Urinary bladder (tissue), 4 donors: ENCODE results near the gene UBE2G2. TPM values are rescaled to one million over a fixed set of nuclear protein-coding genes. Genes with fewer than 3 reads are reported as not detected.

Experiments used
- DNase-seq: peaks from one replicate; pipeline ENCODE4 v3.0.0-alpha.2; 2015; ENCODE audit errors: extremely low spot score
- H3K27ac ChIP-seq: one replicate; pipeline ENCODE4 v1.5.1; 2013; ENCODE audit warnings: low read depth, mild to moderate bottlenecking, moderate library complexity
- H3K36me3 ChIP-seq: one replicate; pipeline ENCODE4 v1.6.1; 2013; ENCODE audit warnings: mild to moderate bottlenecking, moderate library complexity; ENCODE audit not compliant: insufficient read depth
- H3K4me1 ChIP-seq: one replicate; pipeline ENCODE4 v1.6.1; 2013; ENCODE audit warnings: mild to moderate bottlenecking, moderate library complexity; ENCODE audit not compliant: insufficient read depth
- H3K4me3 ChIP-seq: one replicate; pipeline ENCODE4 v1.5.1; 2013; ENCODE audit warnings: low read depth, low read length
- WGBS: extraction: QIAGEN DNeasy Blood & Tissue Kit; methylation state at CpG from one replicate; pipeline ENCODE4 v1.1.7; 2013; 5-methylcytosine and 5-hydroxymethylcytosine counted together
- polyA plus RNA-seq: library from polyadenylated mRNA; stranded (reverse); fragments of 200-250 nt; gene quantifications from one replicate; pipeline ENCODE4 v1.2.3, GENCODE V29; 2013
- total RNA-seq: library from RNA; depleted of rRNA; stranded (reverse); fragments of >200 nt; gene quantifications from one replicate; pipeline ENCODE4 v1.2.3, GENCODE V29; 2014
- donor health status: healthy with polysubstance abuse.
- donor health status: healthy.

Gene UBE2G2
- total and polyA plus RNA-seq, 2 donors = 65.4 to 75.9 TPM

DNA sequence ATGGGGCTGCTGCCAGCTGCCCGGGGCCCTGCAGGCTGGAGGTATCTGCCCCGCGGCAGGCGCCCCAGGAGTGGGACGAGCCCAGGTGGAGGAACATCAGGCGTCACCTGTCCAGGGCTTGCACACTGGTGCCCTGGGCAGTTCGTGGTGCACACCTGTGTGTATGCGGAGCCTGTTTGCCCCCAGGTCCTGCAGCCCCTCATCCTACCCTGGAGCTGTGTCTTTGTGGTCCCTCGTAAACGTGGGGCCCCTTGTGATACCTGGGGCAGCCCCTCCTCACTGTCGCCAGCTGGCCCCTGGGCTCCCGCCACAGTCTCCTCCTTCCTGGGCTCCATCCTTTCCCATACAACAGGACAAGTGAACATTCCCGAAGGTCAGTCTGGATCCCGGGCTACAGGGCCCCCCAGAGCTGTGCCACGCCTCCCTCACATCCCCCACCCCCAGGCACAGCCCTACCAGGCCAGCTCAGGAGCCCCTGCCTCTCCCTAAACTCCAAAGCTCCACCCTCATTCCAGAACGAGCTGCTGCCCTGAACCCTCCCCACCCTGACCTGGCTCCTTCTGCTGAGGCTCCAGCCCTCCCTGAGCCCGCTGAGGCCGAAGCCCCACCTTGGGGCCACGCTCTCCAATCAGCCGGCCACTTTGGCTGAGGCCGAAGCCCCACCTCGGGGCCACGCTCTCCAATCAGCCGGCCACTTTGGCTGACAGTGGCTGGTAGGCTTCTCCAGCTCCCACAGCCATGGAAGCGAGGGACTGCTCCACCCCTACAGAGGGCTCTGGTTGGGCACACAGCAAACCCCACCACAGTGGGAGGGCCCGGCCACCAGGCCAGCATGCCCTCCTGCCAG lies 42.6 kb downstream of the UBE2G2 start:
- no peak for DNase-seq
- 71% methylated on average over 26 of the region's 26 CpGs for WGBS
- Histone ChIP-seq H3K4me3 (no peak overlapping the region), H3K4me1 (no peaks in the 10 kb centered on the region), H3K27ac (no peak overlapping the region), H3K36me3 (no peaks in the 10 kb centered on the region)

DNA sequence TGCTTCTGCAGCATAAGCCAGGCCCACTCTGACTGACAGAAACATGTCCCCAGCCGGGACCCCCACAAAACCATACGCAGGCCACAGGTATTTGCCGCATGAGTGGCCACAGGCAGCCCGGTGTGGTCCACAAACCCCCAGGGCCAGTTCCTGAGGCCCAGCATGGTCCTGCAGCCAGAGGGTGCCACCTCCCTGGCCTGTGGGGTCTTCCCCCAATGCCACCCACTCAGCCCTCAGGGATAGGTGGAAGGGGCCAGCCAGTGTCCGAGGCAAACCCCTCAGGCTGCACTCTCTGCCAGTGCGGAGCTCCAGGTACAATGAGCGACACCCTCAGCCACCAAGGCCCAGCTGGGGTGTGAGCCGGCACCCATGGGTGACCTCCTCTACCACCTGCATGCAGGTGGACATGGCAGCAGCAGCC lies 43.5 kb downstream of the UBE2G2 start:
- Histone ChIP-seq H3K36me3 (no peaks in the 10 kb centered on the region), H3K27ac (no peak overlapping the region), H3K4me1 (no peaks in the 10 kb centered on the region), H3K4me3 (no peak overlapping the region)
- WGBS = 97% methylated on average over 8 of the region's 8 CpGs
- DNase-seq = no peak

GRCh38 chr21:44757731-44758130 lies 43.9 kb downstream of the UBE2G2 start:
- no peak overlapping the region for H3K27ac ChIP-seq
- 86% methylated on average over 6 of the region's 6 CpGs for WGBS
- H3K4me1 ChIP-seq = no peaks in the 10 kb centered on the region
- no peak for DNase-seq
- no peaks in the 10 kb centered on the region for H3K36me3 ChIP-seq
- no peak overlapping the region for H3K4me3 ChIP-seq

DNA sequence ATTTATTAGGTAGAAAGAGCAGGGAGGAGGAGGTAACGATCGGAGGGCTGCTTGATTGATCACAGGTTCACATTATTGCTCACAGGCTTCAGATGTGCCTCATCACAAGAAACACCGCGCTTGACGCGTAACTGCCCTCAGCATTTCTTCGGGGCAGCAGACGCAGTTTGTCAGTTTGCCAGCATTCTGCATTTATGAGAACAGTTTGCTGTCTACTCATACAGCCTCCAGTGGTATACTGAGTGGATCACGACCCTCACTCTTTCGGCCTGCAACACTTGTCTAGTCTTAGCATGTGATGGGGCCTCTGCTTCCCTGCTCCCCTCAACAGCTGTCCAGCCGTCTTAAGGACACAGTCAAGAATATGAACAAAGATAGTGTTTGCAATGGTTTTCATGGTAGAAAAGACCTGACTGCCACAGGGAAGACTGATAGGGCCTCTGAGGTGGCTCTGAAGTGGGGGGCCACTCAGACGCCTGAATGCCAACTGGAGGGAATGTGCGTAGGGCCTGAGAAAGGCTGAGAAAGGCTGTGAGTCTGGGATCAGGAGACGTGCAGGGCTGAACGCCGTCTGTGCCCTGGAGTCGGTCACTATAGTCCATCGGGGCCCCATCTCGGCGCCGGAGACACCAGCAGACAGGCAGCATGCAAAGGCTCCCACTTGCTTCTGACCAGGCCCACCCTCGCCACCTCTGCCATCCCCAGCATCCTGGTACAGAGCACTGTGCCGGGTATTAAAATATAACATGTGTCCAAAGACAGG lies 45.0 kb downstream of the UBE2G2 start:
- 84% methylated on average over 23 of the region's 23 CpGs for WGBS
- no peaks in the 10 kb centered on the region for H3K36me3 ChIP-seq
- no peaks in the 10 kb centered on the region for H3K4me1 ChIP-seq
- H3K27ac ChIP-seq = no peak overlapping the region
- no peak overlapping the region for H3K4me3 ChIP-seq
- DNase-seq = no peak

DNA sequence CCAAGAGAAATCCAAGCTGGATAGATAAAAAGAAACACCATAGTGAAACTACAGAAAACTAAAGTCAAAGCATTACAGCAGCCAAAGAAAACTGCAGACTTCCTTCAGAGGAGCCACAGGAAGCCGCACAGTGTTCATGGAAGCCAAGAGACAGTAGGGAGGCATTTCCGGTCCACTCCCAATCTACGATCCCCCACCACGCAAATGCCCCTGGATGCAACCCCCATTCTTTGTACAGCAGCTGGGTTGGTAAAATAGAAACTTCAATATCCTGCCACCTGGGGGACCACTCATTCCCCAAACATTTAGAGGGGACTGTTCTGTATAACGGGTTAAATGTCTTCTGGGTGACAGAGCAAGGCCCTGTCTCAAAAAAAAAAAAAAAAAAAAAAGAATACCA lies 46.4 kb downstream of the UBE2G2 start:
- H3K36me3 ChIP-seq = no peaks in the 10 kb centered on the region
- DNase-seq = no peak
- no peak overlapping the region for H3K27ac ChIP-seq
- H3K4me1 ChIP-seq = no peaks in the 10 kb centered on the region
- WGBS = 50% methylated on average over 5 of the region's 5 CpGs
- H3K4me3 ChIP-seq = no peak overlapping the region

DNA sequence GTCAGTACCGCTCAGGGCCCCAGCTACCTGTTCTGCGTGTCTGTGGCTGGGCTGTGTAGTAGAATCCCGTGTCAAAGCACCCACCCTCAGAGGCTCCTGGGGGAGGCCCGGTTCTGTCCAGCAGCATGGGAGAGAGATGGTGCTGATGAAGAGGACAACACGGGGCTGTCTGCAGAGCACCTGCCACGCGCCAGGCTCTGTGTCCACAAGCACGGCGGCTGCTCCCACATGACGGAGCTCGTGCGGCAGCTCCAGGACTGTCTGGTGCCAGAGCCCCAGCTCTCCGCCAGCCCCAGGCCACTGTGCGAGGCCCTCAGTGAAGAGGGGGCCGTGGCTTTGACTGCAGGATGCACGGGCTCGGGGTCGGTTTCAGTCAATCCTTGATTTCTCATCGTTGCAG lies 48.3 kb downstream of the UBE2G2 start:
- WGBS = 82% methylated on average over 19 of the region's 19 CpGs
- H3K4me1 ChIP-seq = no peaks in the 10 kb centered on the region
- no peak overlapping the region for H3K27ac ChIP-seq
- H3K36me3 ChIP-seq = no peaks in the 10 kb centered on the region
- H3K4me3 ChIP-seq = no peak overlapping the region
- no peak for DNase-seq

DNA sequence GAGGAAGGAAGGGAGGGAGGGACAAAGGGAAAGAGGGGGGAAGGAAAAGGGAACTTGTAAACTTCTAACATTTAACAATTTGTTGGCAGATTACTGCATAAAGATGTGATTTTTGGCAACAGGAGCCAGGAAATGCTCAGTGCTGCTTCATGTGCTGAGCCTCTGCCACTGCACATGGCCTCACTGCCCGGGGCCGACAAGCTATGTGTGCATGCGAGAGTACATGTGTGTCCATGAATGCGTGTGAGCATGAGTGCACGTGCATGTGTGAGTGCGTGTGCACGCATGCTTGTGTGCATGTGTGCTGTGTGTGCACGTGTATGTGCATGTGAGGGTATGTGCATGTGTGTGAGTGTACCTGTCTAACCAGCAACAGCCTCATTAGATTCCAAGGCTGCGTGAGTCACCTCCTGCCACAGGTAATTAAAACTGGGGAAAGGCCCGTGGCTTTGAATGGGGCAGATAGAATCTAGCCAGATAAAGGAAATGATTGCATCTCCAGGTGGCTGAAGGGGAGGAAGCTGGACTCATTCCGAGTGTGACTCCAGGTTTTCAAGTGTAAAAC lies 48.9 kb downstream of the UBE2G2 start:
- no peak overlapping the region for H3K27ac ChIP-seq
- no peak overlapping the region for H3K4me3 ChIP-seq
- H3K4me1 ChIP-seq = no peaks in the 10 kb centered on the region
- 60% methylated on average over 11 of the region's 11 CpGs for WGBS
- DNase-seq = no peak
- no peaks in the 10 kb centered on the region for H3K36me3 ChIP-seq

- no peak overlapping the region for H3K4me3 ChIP-seq
- no peaks in the 10 kb centered on the region for H3K4me1 ChIP-seq
- no peak for DNase-seq
- H3K36me3 ChIP-seq = no peaks in the 10 kb centered on the region
- H3K27ac ChIP-seq = no peak overlapping the region
- WGBS = 80% methylated on average over 34 of the region's 34 CpGs
Measured at GRCh38 chr21:44751799-44752636, 49.6 kb downstream of the UBE2G2 start.

DNA sequence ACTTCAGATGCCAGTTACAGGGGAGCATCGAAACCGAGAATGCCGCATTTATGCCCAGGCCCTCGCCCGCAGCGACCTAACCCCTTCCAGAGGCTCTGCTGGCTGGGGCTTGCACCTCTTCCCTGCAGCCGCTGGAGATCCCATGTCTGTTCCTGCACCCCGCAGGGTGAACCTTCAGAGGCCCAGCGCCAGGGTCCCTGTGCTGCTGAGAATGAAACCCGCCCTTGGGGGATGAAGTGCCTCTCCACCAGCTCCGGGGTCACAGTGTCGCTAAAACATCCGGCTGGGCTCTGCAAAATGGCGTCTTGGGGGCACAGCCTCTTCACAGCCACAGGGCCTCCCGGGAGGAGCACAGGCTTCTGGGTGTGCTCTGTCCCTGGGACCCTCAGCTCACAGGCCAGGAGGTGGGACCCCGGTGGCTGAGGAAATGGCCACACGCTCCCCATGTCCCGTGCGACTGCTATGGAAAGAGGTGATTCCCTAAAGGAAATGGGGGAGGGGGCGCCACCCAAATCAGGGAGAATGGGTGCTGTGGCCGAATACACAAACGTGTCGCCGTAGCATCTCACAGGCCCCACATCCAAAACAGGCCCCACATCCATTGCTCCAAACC lies 50.3 kb downstream of the UBE2G2 start:
- no peaks in the 10 kb centered on the region for H3K36me3 ChIP-seq
- 71% methylated on average over 24 of the region's 24 CpGs for WGBS
- no peak overlapping the region for H3K4me3 ChIP-seq
- H3K4me1 ChIP-seq = no peaks in the 10 kb centered on the region
- no peak overlapping the region for H3K27ac ChIP-seq
- no peak for DNase-seq

DNA sequence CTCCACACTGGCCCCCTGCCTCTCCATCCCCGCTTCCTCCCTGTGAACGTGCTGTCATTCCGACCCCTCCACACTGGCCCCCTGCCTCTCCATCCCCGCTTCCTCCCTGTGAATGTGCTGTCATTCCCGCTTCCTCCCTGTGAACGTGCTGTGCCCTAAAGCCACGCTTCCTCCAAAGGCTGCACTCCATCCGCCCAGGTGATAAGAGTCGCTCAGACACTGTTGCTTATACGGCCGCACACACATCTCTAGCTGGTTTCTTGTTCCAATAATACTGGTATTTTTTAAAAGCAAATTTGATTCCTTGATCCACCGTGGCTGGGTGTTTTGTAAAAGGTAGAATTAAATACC lies 51.0 kb downstream of the UBE2G2 start:
- Histone ChIP-seq H3K4me1 (no peaks in the 10 kb centered on the region), H3K27ac (no peak overlapping the region), H3K4me3 (no peak overlapping the region), H3K36me3 (no peaks in the 10 kb centered on the region)
- WGBS = 30% methylated on average over 11 of the region's 12 CpGs
- no peak for DNase-seq

DNA sequence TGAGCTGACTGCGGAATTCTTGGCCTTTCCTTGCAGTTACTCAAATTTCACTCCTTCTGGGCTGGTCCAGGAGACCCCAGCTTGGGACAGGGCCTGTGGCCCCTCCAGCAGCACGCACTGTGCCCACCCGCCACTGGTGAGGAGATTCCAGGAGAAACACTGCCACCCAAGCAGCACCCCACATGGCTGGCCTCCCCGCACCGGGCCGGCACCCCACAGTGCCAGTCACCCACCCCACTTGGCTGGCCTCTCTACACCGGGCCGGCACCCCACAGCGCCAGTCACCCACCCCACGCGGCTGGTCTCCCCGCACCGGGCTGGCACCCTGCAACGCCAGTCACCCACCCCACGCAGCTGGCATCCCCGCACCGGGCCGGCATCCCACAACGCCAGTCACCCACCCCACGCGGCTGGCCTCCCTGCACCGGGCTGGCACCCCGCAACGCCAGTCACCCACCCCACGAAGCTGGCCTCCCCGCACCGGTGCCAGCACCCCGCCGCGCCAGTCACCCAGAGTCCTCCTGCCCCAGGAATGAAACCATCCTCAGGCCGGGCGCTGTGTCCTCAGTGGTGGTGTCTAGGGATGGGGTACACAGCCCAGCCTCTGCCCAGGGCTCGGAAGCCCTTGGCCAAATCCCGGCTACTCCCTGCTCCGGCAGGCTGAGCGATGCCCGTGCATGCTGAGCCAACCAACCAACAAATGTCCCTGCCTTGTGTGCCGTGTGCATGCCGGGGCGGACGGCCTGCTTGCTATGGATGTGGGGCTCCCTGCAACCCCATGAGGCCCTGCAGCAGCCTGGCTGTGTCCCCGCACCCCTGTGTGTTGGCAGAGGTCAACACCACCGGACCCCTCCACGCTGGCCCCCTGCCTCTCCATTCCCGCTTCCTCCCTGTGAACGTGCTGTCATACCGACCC lies 51.6 kb downstream of the UBE2G2 start:
- WGBS = 80% methylated on average over 47 of the region's 47 CpGs
- DNase-seq = no peak
- no peak overlapping the region for H3K4me3 ChIP-seq
- no peak overlapping the region for H3K27ac ChIP-seq
- no peaks in the 10 kb centered on the region for H3K36me3 ChIP-seq
- no peaks in the 10 kb centered on the region for H3K4me1 ChIP-seq

GRCh38 chr21:44749116-44749758 lies 52.4 kb downstream of the UBE2G2 start:
- no peaks in the 10 kb centered on the region for H3K4me1 ChIP-seq
- H3K27ac ChIP-seq = no peak overlapping the region
- 49% methylated on average over 26 of the region's 26 CpGs for WGBS
- no peaks in the 10 kb centered on the region for H3K36me3 ChIP-seq
- no peak overlapping the region for H3K4me3 ChIP-seq
- DNase-seq = no peak
